Dermis microvascular lymphatic vessel endothelial cell (primary cell): ENCODE data around the gene HTR1A. TPM values are rescaled to one million over a fixed set of nuclear protein-coding genes. Genes with fewer than 3 reads are reported as not detected.

Experiments used
- total RNA-seq: library from RNA; depleted of rRNA; stranded (reverse); fragments of >200 nt; gene quantifications from 2 replicates; pipeline ENCODE4 v1.2.1, GENCODE V29; 2014

The HTR1A gene
- total RNA-seq, 1 donor from 2014 or later, result not detected

Other genes with a start within 250 kb of the HTR1A start
- 1.2 and 2.9 TPM in 2 replicates for gene RNF180, start 203.4 kb upstream of the HTR1A start, total RNA-seq